GM19438 (cell line): ENCODE results near the gene ABTB1.
"Not testable (repeated sequence)": the region's sequence is repeated elsewhere in the genome, so short reads cannot be mapped to it uniquely, and the experiment has no call there.

Source experiments
- ATAC-seq: cut with Tn5 transposase; IDR thresholded peaks from one replicate; pipeline ENCODE4 v1.9.1; 2021; ENCODE audit warnings: low read depth; ENCODE audit not compliant: unreplicated experiment

Gene ABTB1

DNA sequence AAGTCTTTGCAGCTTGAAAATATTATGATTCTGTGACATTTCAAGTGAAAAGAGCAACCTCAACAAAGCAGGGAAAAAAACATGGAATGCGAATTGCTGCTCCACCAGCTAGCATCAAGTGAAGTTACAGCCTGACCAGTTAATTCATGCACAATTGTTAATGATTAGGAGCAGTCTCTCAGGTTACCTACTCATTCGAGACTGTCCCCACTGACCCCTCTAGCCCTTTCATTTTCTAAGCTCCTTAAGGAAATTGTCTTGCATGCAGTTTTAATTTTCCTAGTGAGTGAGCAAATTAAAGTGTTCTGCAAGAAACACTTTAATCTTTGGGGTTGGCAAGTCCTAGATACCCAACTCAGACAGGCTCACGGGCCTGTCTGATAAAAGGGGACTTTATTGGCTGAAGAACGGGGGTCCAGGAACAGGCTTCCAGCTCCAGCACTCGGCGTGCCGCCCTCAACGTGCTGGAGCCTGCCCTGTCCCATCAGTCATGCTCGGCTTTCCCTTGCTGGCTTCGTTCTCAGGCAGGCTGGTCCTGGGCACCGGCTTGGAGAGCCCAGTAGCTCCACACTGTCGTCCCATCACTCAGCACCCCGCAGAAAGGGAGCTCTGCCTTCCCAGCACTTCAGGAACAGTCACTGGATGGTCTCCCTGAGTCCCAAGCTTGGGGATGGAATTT, 25.4 kb upstream of the ABTB1 start:
- no peak for ATAC-seq

DNA sequence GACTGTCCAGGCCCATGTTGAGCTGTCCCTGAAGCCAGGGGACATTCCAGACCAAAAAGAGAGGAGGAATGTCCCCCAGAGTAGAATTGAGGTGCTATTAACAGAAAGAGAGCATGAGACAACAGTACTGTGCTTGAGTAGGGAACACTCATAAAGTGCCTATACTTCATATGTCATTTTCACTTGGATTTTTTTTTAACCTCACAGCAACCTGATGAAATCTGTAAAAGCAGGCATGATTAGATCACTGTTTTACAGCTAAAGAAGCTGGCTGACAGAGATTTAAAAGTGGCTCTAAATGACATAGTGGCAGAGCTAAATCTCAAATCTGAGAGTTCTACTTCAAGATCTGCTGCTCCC, 24.9 kb upstream of the ABTB1 start:
- ATAC-seq = no peak

DNA sequence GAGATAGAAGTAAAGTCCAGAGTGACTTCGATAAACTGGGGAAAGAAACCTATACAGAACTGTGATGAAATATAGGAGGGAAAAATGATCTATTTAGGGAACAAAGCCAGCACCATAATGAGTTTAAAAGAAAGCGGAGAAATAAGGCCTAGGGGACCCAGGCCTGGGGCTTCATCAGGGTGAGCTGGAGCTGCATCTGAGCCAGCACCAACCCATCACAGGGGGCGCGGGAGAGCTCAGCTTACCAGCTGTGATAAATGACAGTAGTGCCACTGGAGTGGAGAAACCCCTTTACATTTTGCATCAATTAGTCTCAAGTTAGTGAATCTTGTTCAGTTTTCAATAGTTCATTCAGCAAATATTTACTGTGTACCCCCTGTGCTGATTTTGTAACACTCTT, 22.5 kb upstream of the ABTB1 start:
- ATAC-seq = no peak

DNA sequence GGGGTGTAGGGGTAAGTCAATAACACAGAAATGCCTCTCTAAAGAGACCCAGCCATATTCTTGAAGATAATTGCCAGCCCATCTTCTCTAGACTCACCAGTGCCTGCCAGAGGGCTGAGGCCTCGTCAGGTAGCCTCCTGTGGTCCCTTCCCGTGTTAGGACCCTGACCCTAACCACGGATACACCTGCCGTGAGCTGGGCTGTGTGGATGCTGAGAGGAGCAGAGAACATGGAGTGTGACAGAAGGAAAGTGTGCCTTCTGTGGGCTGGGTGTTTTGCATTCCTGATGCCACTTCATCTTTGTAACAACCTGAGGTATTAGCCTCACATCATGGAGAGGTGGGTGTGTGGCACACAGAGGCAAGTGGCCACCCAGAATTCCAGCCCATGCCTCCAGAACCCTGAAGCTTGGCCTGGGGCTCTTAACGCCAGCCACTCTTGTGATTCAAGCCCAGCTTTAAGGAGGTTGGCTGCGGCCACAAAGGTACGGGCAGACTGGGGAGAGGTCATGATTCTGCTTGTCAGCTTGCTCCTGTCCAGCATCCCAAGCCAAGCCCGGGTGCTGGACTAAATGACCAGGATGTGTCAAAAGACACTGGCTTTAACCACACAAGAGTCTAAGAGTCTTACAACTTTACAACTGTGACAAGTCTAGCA, 21.1 kb upstream of the ABTB1 start:
- no peak for ATAC-seq

DNA sequence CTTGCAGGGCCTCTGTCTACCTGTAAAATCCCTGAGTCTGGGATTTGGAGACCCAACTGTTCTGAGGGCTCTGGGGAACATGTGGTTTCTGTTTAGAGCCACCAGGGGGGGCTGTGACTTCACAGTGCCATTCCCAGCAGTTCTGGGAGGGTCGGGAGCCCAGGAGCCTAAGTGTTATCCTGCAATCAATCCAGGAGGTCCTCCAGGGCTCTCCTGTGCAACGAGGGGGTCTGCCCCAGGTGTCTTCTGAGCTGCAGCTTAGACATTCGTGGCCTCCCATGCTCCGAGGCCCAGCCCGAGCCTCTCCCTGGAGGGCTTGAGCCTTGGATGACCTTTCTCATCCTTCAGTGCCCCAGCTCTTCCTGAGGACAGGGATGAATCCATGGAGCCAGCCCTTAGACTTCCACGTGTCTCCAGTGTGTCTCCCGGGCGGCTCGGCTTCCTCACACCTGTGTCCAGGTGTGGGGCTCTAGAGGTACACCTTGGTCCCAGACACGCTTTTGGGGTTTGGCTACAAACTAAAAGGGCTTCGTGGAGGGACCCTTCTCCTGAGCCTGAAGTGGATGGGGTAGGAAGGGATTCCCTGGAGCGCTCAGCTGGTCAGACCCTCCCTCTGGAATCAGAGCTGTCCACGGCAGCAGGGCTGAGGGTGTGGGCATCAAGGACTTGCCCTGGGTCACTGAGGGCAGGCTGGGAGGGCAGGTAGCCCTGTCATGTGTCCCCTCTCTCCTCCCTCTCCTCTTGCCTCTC, 20.3 kb upstream of the ABTB1 start:
- ATAC-seq = no peak

DNA sequence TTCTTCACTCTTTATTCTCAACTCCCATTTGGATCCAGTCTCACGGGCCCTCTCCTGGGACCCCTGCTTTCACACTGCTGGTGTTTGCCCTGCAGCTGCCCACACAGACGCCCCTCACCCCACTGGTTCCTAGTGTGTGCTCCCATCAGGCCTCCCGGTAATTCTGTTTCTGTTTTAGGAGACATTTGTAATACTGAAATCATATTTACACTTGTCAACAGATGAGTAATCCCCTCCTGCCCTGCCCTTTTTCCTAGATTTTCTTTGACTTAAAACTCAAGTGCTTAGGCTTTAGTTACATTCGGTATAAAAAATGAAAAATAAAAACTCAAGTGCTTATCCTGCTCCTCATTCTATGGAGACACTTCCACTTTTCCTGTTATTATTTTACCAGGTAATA, 18.4 kb upstream of the ABTB1 start:
- no peak for ATAC-seq

DNA sequence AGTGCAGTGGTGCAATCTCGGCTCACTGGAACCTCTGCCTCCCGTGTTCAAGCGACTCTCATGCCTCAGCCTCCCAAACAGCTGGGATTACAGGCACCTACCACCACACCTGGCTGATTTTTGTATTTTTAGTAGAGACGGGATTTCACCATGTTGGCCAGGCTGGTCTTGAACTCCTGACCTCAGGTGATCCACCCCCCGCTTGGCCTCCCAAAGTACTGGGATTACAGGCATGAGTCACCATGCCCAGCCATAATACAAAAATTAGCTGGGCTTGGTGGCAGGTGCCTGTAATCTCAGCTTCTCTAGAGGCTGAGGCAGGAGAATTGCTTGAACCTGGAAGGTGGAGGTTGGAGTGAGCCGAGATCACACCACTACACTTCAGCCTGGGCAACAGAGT, 17.8 kb upstream of the ABTB1 start:
- not testable (repeated sequence) for ATAC-seq

DNA sequence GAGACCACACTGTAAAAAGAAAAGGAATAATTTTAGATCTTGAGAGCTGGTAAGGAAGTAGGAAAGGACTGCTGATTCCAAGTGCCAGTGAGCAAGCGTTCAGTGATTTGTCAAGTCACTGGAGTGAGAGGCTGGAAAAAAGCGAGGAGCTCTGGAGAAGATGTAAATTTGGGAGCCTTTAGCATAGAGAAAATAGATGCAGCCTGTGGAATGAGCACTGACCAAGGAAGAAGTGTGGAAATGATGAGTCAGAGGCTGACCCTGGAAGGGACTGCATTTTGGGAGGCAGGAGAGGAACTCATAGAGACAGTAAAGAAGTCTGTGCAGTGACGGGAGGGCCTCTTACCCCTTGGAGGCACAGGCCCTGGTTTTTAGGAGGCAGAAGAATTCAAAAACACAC, 17.1 kb upstream of the ABTB1 start:
- no peak for ATAC-seq

DNA sequence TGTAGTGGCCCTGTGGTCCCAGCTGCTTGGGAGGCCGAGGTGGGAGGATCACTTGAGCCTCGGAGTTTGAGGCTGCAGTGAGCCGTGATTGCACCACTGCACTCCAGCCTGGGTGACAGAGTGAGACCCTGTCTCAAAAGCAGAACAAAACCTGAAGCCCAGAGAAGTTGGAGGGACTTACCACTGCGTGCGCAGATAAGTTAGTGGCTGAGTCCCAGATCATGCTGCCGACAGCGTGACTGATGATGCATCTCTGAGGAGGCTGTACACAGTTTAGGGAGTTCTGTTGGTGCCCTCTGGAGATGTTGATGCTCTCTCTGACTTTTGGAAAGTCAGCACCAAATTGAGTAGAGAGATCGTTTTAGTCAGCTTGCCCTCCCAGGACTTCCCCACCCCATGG, 15.8 kb upstream of the ABTB1 start:
- ATAC-seq = no peak

DNA sequence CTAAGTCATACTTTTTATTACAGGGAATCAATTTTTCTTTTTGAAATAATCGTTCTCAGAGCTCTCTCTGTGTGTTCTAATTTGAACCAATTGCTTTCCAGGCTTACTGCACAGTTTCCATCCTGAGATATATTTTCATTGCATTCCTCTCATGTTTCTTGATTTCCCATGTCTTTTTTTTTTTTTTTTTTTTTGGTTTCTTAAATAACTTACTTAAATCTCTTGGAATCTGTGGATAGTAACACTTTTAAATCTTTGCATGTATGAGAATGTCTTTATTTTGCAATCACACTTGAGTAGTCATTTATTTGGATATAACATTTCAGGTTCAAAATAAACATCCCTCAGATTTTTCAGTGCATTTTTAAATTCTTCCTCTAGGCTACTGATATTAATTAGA, 14.5 kb upstream of the ABTB1 start:
- no peak for ATAC-seq

DNA sequence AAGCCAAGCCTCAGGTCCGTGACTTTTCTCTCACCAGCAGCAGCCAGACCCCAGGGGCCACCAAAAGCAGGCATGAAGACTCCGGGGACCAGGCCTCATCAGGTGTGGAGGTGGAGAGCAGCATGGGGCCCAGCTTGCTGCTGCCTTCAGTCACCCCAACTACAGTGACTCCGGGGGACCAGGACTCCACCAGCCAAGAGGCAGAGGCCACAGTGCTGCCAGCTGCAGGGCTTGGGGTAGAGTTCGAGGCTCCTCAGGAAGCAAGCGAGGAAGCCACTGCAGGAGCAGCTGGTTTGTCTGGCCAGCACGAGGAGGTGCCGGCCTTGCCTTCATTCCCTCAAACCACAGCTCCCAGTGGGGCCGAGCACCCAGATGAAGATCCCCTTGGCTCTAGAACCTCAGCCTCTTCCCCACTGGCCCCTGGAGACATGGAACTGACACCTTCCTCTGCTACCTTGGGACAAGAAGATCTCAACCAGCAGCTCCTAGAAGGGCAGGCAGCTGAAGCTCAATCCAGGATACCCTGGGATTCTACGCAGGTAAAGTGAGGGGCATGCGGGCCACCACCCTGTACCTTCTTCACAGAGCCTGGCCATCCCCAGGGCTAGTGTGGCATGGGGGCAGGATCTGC, 12.0 kb upstream of the ABTB1 start:
- no peak for ATAC-seq

DNA sequence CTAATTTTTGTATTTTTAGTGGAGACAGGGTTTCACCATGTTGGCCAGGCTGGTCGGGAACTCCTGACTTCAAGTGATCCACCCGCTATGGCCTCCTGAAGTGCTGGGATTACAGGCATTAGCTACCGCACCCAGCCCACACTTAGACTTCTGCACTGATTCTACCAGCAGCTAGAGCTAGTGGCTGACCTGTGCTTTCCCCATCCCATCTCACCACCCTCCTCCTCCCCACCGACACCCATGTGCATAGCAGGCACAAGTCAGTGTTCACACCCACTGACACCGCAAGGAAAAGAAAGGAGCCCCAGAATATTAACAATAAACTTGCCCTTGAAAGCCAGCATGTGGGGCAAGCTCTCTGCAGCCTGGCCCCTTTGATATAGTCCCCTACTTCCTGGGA, 11.2 kb upstream of the ABTB1 start:
- no peak for ATAC-seq

DNA sequence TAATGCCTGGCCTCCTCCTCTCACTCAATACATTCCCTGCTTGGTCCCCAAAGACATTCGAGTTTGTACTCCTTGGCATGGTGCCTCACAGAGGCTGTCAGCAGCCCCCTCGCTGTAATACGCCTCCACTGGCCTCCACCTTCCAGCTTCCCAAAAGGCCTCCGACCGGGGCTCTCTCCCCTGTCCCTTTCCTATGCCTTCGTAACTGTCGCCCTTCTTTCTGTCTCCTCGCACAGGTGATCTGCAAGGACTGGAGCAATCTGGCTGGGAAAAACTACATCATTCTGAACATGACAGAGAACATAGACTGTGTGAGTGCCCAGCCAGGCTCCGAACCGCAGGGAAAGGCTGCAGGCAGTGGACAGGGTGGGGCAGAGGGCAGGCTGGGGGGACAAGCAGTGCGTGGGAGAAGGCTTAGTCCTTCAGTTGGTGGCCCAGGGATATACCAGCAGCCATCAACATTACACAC, 10.7 kb upstream of the ABTB1 start:
- no peak for ATAC-seq

DNA sequence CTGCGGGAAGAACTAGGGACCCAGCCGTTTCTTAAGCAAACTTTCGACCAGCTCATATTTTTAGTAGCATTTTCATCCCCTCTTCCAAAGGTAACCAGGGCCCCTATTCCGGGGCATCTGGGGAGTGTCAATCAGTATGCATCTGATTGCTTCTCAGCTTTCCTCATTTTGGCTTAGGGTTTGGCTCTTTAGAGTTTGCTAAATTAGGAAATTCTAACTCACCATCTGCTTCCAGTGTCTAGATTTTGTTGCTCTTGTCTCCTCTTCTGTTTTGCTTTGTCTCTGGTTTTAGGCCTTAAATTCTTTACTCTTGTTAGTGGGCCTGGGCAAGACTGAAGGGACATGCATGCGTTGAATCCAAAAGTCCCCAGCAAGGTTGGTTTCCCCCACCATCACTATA, 9.6 kb upstream of the ABTB1 start:
- no peak for ATAC-seq

DNA sequence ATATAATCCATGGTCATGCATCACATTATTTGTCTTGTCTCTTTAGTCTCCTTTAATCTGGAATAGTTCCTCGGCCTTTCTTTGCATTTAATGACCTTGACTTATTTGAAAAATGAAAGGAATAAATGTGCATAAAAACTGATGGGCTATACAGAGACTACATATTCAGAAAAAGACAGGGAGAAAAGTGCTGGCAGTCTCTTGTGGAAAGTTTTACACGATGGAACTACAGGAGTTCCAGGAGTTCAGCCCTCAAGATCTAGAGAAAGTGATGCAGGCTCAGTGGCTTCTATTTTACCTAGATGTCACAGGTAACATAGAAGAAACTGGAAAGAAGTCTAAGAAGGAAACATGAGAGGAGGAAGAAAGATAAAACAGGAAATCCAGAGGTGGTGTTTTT, 7.6 kb upstream of the ABTB1 start:
- no peak for ATAC-seq

DNA sequence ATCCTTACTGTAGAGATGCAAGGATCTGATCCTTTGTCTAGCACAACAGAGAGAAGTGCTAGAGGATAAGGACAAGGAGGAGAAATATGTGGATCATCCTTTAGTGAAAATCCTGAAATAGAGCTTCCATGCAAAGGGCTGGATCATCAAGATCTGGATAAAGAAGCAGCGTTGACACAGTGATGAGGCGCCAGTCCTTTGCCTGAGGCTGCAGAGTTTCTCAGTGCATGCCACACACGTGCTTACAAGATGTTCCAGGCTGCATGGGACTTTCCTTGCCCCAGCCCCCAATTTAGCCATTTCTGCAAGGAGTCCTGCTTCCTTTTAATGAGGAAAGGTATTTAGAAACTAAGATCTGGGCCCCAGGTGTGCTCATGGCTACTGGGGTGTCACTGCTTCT, 7.2 kb upstream of the ABTB1 start:
- no peak for ATAC-seq

DNA sequence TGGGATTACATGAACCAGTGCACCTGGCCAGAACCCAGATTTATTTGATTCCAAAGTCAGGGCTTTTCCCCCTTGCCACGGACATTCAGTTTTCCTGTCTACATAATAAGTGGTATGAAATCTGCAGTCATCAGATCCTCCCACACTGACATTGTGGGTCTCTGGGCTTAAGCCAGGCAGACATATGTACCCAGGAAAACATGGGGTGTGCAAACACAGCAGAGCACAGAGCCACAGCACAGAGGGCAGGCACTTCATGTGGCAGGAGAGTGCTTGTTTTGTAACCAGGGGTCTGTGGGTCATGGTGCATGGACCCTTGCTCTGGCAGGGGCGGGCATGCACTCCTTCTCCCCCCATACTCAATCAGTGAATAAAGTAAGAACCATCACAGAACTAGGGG, 6.1 kb upstream of the ABTB1 start:
- no peak for ATAC-seq

DNA sequence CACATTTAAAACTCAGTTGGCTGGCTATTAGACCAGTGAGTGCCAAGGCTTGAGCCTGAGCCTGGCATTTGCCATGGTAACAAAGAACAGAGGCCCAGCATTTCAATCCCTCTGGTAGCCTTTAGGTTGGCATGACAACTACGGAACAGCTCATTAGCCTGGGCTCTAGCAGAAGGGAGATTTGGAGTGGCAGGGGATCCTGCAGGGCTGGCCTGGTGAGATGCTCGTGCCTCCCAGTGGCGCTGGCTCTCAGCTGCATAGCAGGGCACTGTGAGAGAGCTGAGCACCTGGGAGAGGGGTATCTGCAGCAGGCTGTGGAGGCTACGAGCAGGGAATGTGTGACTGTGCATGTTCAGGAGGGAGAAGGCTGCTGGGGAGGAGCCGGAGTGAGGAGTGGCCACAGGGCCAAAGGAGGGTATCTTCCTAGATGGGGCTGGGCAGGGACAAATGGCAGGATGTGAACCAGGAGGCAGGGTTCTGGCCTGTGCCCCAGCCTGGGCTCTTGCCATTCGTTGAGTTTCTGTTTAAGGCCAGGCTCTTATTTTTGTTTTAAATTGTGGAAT, 5.6 kb upstream of the ABTB1 start:
- no peak for ATAC-seq

DNA sequence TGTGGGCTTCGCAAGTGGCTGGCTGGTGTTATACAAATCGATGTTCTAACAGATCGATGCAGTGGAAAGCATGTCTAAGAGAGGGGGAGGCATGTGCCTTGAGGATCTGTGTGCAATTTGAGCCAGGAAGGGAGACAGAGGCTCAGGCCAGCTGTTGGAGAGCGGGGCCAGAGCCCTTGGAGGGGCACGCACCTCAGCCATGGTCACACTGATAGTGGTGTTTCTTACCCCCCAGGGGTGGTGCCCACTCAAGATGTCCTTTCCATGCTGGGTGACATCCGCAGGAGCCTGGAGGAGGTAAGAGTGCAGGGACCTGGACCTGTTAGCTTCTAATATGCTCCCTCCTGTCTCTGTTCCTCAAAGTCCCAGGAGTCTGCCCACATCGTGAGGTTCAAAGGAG, 3.8 kb upstream of the ABTB1 start:
- no peak for ATAC-seq

DNA sequence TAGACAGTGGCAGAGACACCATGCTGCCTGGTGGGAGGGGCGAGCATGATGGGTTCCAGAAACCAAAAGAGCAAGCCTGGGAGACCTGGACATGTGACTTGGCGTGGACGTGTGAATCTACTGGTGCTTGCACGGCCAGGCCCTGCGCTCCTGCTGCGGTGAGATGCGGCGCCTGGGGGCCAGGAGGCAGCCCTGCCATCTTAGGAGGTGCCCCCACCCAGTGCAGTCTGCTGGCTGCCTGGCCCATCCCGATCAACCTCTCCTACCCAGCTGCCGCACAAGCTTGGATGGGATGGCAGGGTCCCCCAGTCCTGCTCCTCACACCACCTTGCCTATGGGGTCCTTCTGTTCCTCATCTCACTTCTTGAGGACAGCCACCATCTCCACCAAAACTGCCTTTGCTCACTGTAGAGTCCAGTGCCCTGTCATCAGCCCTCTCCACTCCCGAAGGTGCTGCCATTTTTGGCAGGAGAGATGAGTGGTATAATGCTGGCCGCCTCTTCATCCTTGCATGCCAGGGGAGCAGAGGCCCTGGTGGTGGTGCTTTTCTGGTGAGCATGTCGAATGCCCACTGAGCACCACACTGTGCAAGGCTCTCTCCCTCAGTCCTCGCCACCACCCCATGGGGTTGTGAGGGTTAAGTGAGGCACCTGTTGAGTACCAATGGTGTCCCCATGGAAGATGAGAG, 3.1 kb upstream of the ABTB1 start:
- no peak for ATAC-seq

DNA sequence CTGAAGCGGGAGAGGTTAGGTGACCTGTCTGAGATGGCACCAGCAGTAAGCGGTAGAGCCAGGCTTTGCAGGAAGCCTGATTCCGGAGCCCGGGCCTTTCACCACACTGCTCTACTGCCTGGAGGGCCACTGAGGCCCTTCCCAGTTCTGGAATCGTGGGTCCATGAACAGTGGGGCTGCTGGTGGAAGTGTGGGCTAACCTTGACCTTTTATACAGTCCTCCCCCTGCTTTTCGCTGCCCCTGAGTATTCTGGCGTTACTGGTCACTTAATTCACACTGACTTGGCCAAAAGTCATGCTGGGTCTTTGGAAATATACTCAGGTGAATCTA, 2.6 kb upstream of the ABTB1 start:
- no peak for ATAC-seq
